HG03520 (cell line): ENCODE data around the gene RTL3.

ENCODE experiments used
- ATAC-seq: cut with Tn5 transposase; IDR thresholded peaks from one replicate; pipeline ENCODE4 v1.9.1; 2021; ENCODE audit warnings: mild to moderate bottlenecking, moderate library complexity; ENCODE audit not compliant: unreplicated experiment

RTL3 gene

DNA sequence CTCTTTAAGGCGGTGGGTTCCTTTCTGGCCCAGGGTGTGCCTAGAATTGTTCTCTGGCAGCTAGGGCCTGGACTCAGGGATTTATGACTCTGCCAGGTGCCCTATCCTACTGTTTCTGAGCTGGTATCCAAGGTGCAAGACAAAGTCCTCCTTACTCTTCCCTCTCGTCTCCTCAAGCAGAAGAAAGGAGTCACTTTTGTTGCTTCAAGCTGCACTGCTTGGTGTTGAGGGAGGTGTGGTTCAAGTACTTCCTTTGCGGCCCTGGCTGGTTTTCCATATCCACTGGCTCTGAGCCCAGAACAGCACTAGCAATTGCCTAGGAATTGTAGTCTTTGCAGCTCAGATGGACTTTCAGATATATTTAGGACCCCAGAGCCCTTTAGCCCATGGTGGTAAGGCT, 39.3 kb downstream of the RTL3 start:
- ATAC-seq, result no peak

DNA sequence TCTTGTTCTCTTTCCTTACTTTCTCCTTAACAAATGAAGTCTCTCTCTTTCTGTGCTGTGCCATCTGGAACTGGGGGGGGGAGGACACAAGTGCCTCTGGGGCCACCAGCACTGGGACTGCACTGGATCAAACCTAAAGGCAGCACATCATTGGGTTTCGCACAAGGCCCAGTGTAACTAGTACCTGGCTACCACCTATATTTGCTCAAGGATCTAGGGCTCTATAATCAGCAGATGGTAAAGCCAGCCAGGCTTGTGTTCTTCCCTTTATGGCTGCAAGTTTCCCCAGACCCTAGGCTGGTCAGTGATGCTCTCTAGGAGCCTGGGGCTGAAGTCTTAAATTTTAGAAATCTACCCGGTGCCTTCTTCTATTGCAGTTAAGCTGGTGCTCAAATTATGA, 40.1 kb downstream of the RTL3 start:
- no peak for ATAC-seq

DNA sequence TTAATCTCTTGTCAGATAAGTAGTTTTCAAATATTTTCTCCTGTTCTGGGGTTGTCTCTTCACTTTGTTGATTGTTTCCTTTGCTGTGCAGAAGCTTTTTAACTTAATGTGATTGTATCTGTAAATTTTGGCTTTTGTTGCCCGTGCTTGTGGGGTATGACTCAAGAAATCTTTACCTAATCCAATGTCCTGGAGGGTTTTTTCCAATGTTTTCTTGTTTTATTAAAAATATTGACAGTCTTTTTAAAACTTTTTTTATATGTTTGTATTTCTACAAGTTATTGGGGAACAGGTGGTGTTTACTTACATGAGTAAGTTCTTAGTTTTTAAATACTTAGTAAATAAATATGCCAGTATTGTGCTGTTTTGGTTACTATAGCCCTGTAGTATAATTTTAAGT, 44.9 kb downstream of the RTL3 start:
- ATAC-seq, result no peak
